GM23338 (cell line): ENCODE results near the gene LIF.

Experiments
- CREB1 ChIP-seq: fragments of 250-450 bp; sonication (Bioruptor Pico); IDR thresholded peaks from 2 replicates; pipeline ENCODE4 v1.5.0; 2020; ENCODE audit warnings: low read depth, mild to moderate bottlenecking, moderate library complexity
- CTCF ChIP-seq, 2 experiments: fragments of 200-600 bp in 1 of 2; sonication (generic) in 1 of 2; conservative IDR thresholded peaks; 2 replicates each; pipeline versions ENCODE4 v1.5.1 to v1.6.1; 2016 to 2017; ENCODE audit warnings: antibody characterized with exemption in 2 of 2, low read depth in 2 of 2, mild to moderate bottlenecking in 2 of 2, moderate library complexity in 1 of 2
- EZH2 ChIP-seq: fragments of 200-600 bp; sonication (generic); IDR thresholded peaks from one replicate; pipeline ENCODE4 v1.8.0; 2017; ENCODE audit warnings: antibody characterized with exemption, mild to moderate bottlenecking, low read depth; ENCODE audit not compliant: unreplicated experiment
- EZH2phosphoT487 ChIP-seq: fragments of 200-600 bp; sonication (generic); IDR thresholded peaks from one replicate; pipeline ENCODE4 v1.8.1; 2018; ENCODE audit warnings: antibody characterized with exemption; ENCODE audit not compliant: unreplicated experiment
- JUNB ChIP-seq: IDR thresholded peaks from one replicate; pipeline ENCODE4 v1.6.1; 2016; ENCODE audit warnings: antibody characterized with exemption; ENCODE audit not compliant: unreplicated experiment
- POLR2AphosphoS5 ChIP-seq: IDR thresholded peaks from 2 replicates; pipeline ENCODE4 v1.6.1; 2016; ENCODE audit warnings: antibody characterized with exemption, low read depth
- ZNF114 ChIP-seq: fragments of 250-450 bp; sonication (Bioruptor Pico); IDR thresholded peaks from 2 replicates; pipeline ENCODE4 v1.5.0; 2020; ENCODE audit warnings: mild to moderate bottlenecking, moderate library complexity
- ZNF331 ChIP-seq: fragments of 250-450 bp; sonication (Bioruptor Pico); IDR thresholded peaks from 2 replicates; pipeline ENCODE4 v1.5.0; 2020; ENCODE audit warnings: low read depth, mild to moderate bottlenecking, moderate library complexity
- TF ChIP-seq, protein P1 (sequence below): IDR thresholded peaks from 2 replicates; pipeline ENCODE4 v1.6.1; 2016; ENCODE audit warnings: antibody characterized with exemption
- TF ChIP-seq, protein P2 (sequence below): IDR thresholded peaks from one replicate; pipeline ENCODE4 v1.6.1; 2018; ENCODE audit warnings: antibody characterized with exemption; ENCODE audit not compliant: unreplicated experiment

DNA sequence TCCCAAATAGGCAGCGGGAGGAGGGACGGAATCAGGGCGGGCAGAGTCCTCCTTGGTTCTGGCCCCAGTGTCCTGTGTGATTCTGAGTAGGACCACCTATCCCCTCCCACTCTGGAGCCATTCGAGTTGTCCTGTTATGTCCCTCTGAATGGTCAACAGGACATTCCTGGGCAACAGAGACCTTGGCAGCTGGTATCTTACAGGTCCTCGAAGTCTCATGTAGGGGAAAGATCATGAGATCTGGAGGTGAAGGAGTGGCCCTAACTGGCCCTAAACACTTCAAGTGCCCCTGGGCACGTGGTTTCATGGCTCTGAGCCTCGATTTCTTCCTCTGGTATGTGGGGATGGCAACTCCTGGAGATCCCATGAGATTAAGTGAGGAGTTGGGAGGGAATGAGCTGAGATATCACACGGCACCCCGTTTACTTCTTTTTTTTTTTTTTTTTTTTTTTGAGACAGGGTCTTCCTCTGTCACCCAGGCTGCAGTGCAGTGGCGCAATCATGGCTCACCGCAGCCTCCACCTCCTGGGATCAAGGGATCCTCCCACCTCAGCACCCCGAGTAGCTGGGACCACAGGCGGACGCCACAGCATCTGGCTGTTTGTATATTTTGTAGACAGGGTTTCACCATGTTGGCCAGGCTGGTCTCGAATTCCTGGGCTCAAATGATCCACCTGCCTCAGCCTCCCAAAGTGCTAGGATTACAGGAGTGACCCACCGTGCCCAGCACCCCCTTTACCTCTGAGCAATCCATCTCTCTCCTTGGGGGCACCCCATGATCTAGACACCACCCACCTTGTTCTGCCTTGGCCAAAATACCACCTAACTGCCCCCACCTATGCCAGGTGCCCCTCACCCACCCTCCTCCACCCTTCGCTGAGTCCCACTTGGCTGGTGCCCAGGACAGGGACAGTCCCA, 6.8 kb downstream of the LIF start:
- TF ChIP-seq CTCF (conservative IDR thresholded peaks at IDR 0.05; ENCODE audit: low read depth in 2 of 2), result no peak
- TF ChIP-seq POLR2AphosphoS5, result no peak
- TF ChIP-seq CREB1 (CRISPR knock-in tag), result no peak
- TF ChIP-seq, protein P1, sequence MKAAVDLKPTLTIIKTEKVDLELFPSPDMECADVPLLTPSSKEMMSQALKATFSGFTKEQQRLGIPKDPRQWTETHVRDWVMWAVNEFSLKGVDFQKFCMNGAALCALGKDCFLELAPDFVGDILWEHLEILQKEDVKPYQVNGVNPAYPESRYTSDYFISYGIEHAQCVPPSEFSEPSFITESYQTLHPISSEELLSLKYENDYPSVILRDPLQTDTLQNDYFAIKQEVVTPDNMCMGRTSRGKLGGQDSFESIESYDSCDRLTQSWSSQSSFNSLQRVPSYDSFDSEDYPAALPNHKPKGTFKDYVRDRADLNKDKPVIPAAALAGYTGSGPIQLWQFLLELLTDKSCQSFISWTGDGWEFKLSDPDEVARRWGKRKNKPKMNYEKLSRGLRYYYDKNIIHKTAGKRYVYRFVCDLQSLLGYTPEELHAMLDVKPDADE, result no peak
- TF ChIP-seq EZH2, result no peak
- TF ChIP-seq EZH2phosphoT487, result no peak
- TF ChIP-seq, protein P2, sequence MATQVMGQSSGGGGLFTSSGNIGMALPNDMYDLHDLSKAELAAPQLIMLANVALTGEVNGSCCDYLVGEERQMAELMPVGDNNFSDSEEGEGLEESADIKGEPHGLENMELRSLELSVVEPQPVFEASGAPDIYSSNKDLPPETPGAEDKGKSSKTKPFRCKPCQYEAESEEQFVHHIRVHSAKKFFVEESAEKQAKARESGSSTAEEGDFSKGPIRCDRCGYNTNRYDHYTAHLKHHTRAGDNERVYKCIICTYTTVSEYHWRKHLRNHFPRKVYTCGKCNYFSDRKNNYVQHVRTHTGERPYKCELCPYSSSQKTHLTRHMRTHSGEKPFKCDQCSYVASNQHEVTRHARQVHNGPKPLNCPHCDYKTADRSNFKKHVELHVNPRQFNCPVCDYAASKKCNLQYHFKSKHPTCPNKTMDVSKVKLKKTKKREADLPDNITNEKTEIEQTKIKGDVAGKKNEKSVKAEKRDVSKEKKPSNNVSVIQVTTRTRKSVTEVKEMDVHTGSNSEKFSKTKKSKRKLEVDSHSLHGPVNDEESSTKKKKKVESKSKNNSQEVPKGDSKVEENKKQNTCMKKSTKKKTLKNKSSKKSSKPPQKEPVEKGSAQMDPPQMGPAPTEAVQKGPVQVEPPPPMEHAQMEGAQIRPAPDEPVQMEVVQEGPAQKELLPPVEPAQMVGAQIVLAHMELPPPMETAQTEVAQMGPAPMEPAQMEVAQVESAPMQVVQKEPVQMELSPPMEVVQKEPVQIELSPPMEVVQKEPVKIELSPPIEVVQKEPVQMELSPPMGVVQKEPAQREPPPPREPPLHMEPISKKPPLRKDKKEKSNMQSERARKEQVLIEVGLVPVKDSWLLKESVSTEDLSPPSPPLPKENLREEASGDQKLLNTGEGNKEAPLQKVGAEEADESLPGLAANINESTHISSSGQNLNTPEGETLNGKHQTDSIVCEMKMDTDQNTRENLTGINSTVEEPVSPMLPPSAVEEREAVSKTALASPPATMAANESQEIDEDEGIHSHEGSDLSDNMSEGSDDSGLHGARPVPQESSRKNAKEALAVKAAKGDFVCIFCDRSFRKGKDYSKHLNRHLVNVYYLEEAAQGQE, result no peak
- no peak for TF ChIP-seq ZNF331 (CRISPR knock-in tag)
- TF ChIP-seq JUNB, result no peak
- no peak for TF ChIP-seq ZNF114 (CRISPR knock-in tag)
